Activated effector memory CD4-positive, alpha-beta T cell treated with anti-CD3 and anti-CD28 coated beads, Interleukin-2, amount 50 U/mL, for 16 hours (primary cell): ENCODE measurements around the gene ZNF2.
A peak's percentile ranks its signal among the peaks of the same experiment; 100 is the strongest.

Experiments used
- DNase-seq: peaks from one replicate; pipeline ENCODE4 v3.0.0-alpha.2; 2020

ZNF2 gene

GRCh38 chr2:95207111-95207961, 41.7 kb downstream of the ZNF2 start, which contains the start of gene ZNF892:
Gene ZNF892, plus strand, starts transcription at chr2:95207521. Its CDS starts 295 bp downstream, at chr2:95207816.
- DNase-seq: peak; percentile 93

GRCh38 chr2:95208106-95208505, 42.5 kb downstream of the ZNF2 start:
- no peak for DNase-seq

- no peak for DNase-seq
These were observed 49.5 kb downstream of the ZNF2 start for GRCh38 chr2:95215018-95215612.

- DNase-seq: no peak
These were observed 54.8 kb downstream of the ZNF2 start for GRCh38 chr2:95220449-95220848.

- no peak for DNase-seq
These were observed 60.0 kb downstream of the ZNF2 start for GRCh38 chr2:95225658-95226057.

- DNase-seq: peak; percentile 65
These were observed 66.1 kb downstream of the ZNF2 start for GRCh38 chr2:95231723-95232122.

- no peak for DNase-seq
These were observed 66.6 kb downstream of the ZNF2 start for GRCh38 chr2:95232232-95232631.
